Neural cell (in vitro differentiated cells): Measurements from ENCODE around the gene EPB41.

ENCODE experiments used
- EP300 ChIP-seq: fragments of 450-650 bp; conservative IDR thresholded peaks from 2 replicates; pipeline ENCODE4 v1.6.1; 2014; ENCODE audit warnings: antibody characterized with exemption, mild to moderate bottlenecking, moderate library complexity; ENCODE audit not compliant: poor library complexity, severe bottlenecking
- POLR2AphosphoS5 ChIP-seq: IDR thresholded peaks from 2 replicates; pipeline ENCODE4 v1.6.1; 2012
- RAD21 ChIP-seq: fragments of 450-650 bp; conservative IDR thresholded peaks from 2 replicates; pipeline ENCODE4 v1.6.1; 2014; ENCODE audit warnings: antibody characterized with exemption, mild to moderate bottlenecking, moderate library complexity
- SMC3 ChIP-seq: fragments of 450-650 bp; conservative IDR thresholded peaks from 2 replicates; pipeline ENCODE4 v1.6.1; 2014; ENCODE audit warnings: antibody characterized with exemption, mild to moderate bottlenecking, moderate library complexity; ENCODE audit not compliant: poor library complexity
- TAF1 ChIP-seq: IDR thresholded peaks from 2 replicates; pipeline ENCODE4 v1.6.1; 2012; ENCODE audit warnings: low read depth
- TF ChIP-seq, protein P1 (sequence below): fragments of 450-650 bp; IDR thresholded peaks from 2 replicates; pipeline ENCODE4 v1.5.1; 2014; ENCODE audit warnings: antibody characterized with exemption, mild to moderate bottlenecking, moderate library complexity; ENCODE audit not compliant: poor library complexity, severe bottlenecking

DNA sequence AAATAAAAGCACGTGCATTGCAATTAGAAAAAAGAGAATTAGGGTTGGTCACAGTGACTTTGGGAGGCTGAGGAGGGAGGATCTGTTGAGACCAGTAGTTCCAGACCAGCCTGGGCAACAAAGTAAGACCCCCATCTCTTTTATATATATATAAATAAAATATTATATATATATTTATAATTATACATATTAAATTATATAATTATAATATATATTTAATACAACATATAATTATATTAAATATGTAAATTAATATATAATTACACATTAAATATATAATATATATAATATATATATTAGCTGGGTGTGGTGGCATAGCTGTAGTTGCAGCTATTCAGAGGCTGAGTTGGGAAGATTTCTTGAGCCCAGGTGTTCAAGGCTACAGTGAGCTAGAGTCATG lies 186.1 kb downstream of the EPB41 start:
- TF ChIP-seq EP300 (no peak), RAD21 (no peak), POLR2AphosphoS5 (no peak), SMC3 (no peak), TAF1 (no peak)
- TF ChIP-seq, protein P1, sequence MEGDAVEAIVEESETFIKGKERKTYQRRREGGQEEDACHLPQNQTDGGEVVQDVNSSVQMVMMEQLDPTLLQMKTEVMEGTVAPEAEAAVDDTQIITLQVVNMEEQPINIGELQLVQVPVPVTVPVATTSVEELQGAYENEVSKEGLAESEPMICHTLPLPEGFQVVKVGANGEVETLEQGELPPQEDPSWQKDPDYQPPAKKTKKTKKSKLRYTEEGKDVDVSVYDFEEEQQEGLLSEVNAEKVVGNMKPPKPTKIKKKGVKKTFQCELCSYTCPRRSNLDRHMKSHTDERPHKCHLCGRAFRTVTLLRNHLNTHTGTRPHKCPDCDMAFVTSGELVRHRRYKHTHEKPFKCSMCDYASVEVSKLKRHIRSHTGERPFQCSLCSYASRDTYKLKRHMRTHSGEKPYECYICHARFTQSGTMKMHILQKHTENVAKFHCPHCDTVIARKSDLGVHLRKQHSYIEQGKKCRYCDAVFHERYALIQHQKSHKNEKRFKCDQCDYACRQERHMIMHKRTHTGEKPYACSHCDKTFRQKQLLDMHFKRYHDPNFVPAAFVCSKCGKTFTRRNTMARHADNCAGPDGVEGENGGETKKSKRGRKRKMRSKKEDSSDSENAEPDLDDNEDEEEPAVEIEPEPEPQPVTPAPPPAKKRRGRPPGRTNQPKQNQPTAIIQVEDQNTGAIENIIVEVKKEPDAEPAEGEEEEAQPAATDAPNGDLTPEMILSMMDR, result no peak
